Ishikawa (cell line): ENCODE results near the gene CORO2B.

Experiments used
- CEBPB ChIP-seq: IDR thresholded peaks from 2 replicates; pipeline ENCODE4 v1.6.1; 2012
- CREB1 ChIP-seq: IDR thresholded peaks from 2 replicates; pipeline ENCODE4 v1.6.1; 2012; ENCODE audit warnings: low read depth
- EGR1 ChIP-seq: IDR thresholded peaks from 2 replicates; pipeline ENCODE4 v1.6.1; 2012
- EP300 ChIP-seq: IDR thresholded peaks from 2 replicates; pipeline ENCODE4 v1.6.1; 2012; ENCODE audit warnings: borderline replicate concordance
- FOXM1 ChIP-seq: IDR thresholded peaks from 2 replicates; pipeline ENCODE4 v1.6.1; 2012; ENCODE audit warnings: low read depth, borderline replicate concordance
- MAX ChIP-seq: IDR thresholded peaks from 2 replicates; pipeline ENCODE4 v1.6.1; 2012
- NFIC ChIP-seq: IDR thresholded peaks from 2 replicates; pipeline ENCODE4 v1.6.1; 2012
- RAD21 ChIP-seq: IDR thresholded peaks from 2 replicates; pipeline ENCODE4 v1.6.1; 2012; ENCODE audit warnings: low read depth
- REST ChIP-seq: IDR thresholded peaks from 2 replicates; pipeline ENCODE4 v1.6.1; 2012; ENCODE audit warnings: low read depth, mild to moderate bottlenecking
- TAF1 ChIP-seq: IDR thresholded peaks from 2 replicates; pipeline ENCODE4 v1.6.1; 2012; ENCODE audit warnings: low read depth, mild to moderate bottlenecking
- TCF12 ChIP-seq: IDR thresholded peaks from 2 replicates; pipeline ENCODE4 v1.6.1; 2012; ENCODE audit warnings: low read depth
- TEAD4 ChIP-seq: IDR thresholded peaks from 2 replicates; pipeline ENCODE4 v1.6.1; 2012
- YY1 ChIP-seq: IDR thresholded peaks from 2 replicates; pipeline ENCODE4 v1.6.1; 2012; ENCODE audit warnings: low read depth
- ZBTB7A ChIP-seq: IDR thresholded peaks from 2 replicates; pipeline ENCODE4 v1.6.1; 2012; ENCODE audit warnings: low read depth
- TF ChIP-seq, protein P1 (sequence below): IDR thresholded peaks from 2 replicates; pipeline ENCODE4 v1.6.1; 2012

The CORO2B gene

GRCh38 chr15:68770216-68770615 is 191.4 kb downstream of the CORO2B start:
- TF ChIP-seq EP300: no peak
- TF ChIP-seq CEBPB: no peak
- no peak for TF ChIP-seq EGR1
- no peak for TF ChIP-seq YY1
- TF ChIP-seq MAX: no peak
- no peak for TF ChIP-seq TEAD4
- no peak for TF ChIP-seq ZBTB7A
- no peak for TF ChIP-seq FOXM1
- TF ChIP-seq TAF1: no peak
- no peak for TF ChIP-seq RAD21
- TF ChIP-seq TCF12: no peak
- no peak for TF ChIP-seq CREB1
- no peak for TF ChIP-seq REST
- TF ChIP-seq, protein P1, sequence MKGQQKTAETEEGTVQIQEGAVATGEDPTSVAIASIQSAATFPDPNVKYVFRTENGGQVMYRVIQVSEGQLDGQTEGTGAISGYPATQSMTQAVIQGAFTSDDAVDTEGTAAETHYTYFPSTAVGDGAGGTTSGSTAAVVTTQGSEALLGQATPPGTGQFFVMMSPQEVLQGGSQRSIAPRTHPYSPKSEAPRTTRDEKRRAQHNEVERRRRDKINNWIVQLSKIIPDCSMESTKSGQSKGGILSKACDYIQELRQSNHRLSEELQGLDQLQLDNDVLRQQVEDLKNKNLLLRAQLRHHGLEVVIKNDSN: no peak

GRCh38 chr15:68773036-68773435 is 194.2 kb downstream of the CORO2B start:
- TF ChIP-seq EP300 (no peak), TEAD4 (no peak), NFIC (no peak), RAD21 (no peak), CREB1 (no peak), TAF1 (no peak), TCF12 (no peak), EGR1 (no peak)
- TF ChIP-seq, protein P1: no peak

DNA sequence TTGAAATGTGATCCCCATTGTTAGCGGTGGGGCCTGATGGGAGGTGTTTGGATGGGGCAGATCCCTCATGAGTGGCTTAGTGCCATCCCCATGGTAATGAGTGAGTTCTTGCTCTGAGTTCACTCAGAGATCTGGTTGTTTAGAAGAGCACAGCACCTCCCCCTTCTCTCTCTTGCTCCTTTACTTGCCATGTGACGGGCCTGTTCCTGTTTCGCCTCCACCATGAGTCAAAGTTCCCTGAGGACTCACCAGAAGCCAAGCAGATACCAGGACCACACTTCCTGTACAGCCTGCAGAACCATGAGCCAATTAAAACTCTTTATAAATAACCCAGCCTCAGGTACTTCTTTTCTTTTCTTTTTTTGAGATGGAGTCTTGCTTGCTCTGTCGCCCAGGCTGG is 195.3 kb downstream of the CORO2B start:
- TF ChIP-seq FOXM1 (no peak), TAF1 (no peak), CEBPB (no peak), EGR1 (no peak), ZBTB7A (no peak), RAD21 (no peak), REST (no peak), EP300 (no peak), CREB1 (no peak), NFIC (no peak), YY1 (no peak), TEAD4 (no peak), TCF12 (no peak), MAX (no peak)
- TF ChIP-seq, protein P1: no peak

GRCh38 chr15:68774521-68775235 is 195.9 kb downstream of the CORO2B start:
- TF ChIP-seq ZBTB7A: no peak
- TF ChIP-seq FOXM1: no peak

- TF ChIP-seq EGR1: no peak
- no peak for TF ChIP-seq MAX
- no peak for TF ChIP-seq REST
- no peak for TF ChIP-seq FOXM1
- TF ChIP-seq TCF12: no peak
- TF ChIP-seq TEAD4: no peak
- no peak for TF ChIP-seq EP300
- no peak for TF ChIP-seq CREB1
- no peak for TF ChIP-seq CEBPB
Observed at GRCh38 chr15:68775236-68775577, 196.4 kb downstream of the CORO2B start.
